SJSA1 (cell line): ENCODE data around the gene ITGBL1. TPM values are rescaled to one million over a fixed set of nuclear protein-coding genes. Genes with fewer than 3 reads are reported as not detected.

Experiments used
- total RNA-seq: library from RNA; depleted of rRNA; stranded (reverse); fragments of >200 nt; shearing (Covaris generic); gene quantifications from 2 replicates; pipeline ENCODE4 v1.2.3, GENCODE V29; 2014; rRNA removed

ITGBL1 gene
- total RNA-seq, 1 experiment from 2014 or later: 63.3 TPM

Other genes starting within 250 kb of the ITGBL1 start
- 0.22 and 1.2 TPM in 2 replicates for gene NALCN, start 36.2 kb upstream of the ITGBL1 start, total RNA-seq